ENCODE results near the gene COL8A1.
"Not testable (repeated sequence)": the region's sequence is repeated elsewhere in the genome, so short reads cannot be mapped to it uniquely, and the experiment has no call there.

Gene COL8A1

DNA sequence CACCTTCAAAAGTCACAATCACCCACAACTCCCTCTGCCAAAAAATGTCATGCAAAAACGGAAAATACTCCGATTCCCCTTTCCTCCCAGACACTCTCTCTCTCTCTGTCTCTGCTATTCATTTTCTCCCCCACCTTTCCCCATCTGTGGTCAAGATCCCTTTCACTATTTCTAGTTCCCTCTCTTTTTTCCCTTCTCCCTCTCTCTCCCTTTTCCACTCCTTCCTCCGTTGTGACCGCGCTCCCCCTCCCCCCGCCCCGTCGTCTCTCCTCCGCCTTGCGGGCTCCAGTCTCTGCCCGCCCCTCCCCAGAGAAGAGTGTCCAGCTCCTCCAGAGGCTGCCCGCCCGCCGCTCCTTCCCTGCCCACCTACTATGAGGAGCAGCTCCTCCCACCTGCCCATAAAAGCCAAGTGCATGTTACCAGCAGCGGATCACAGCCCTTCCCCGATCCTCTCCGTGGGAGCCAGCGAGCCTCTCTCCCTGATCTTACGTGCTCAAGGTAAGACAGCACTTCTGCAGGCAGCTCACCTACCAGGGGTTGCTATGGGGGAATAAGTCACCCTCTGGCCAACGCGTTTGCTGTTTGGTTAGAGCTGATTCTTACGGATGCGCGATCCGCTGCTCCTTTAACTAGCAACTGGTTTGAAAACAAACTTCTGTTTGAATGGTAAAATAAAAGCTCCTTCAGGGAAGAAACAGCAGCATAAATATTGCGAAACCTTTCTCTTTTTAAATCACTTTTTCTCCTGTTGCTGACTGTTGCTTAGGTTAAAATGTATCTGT lies at the start of gene COL8A1:
Gene COL8A1 (plus strand): TSS at position 428 of the 782 bp plus-strand sequence. CDS start 152,089 bp downstream, outside the sequence.
- no peaks in the 10 kb centered on the region for H3K36me3 ChIP-seq (ENCODE audit: control insufficient read depth, insufficient read depth, low read length)
- peak within 1 kb of the TSS; percentile 34 for H3K9ac ChIP-seq (ENCODE audit: low read length)
- H3K27me3 ChIP-seq (ENCODE audit: control insufficient read depth, insufficient read depth, low read length) = peaks cover 2% of the 10 kb centered on the region
- H3K27ac ChIP-seq (ENCODE audit: low read depth, low read length) = peak within 1 kb of the TSS; percentile 87
- peak within 1 kb of the TSS; percentile 81 for H3K4me3 ChIP-seq (ENCODE audit: low read length)
- peaks cover 3% of the 10 kb centered on the region for H3K4me1 ChIP-seq (ENCODE audit: control insufficient read depth, insufficient read depth, low read length)

- not testable (repeated sequence) for H3K27ac ChIP-seq (ENCODE audit: low read depth, low read length); H3K36me3 ChIP-seq (ENCODE audit: control insufficient read depth, insufficient read depth, low read length); H3K4me1 ChIP-seq (ENCODE audit: control insufficient read depth, insufficient read depth, low read length); H3K27me3 ChIP-seq (ENCODE audit: control insufficient read depth, insufficient read depth, low read length); H3K9ac ChIP-seq (ENCODE audit: low read length); H3K4me3 ChIP-seq (ENCODE audit: low read length)
Observed at GRCh38 chr3:99589168-99589567, 49.2 kb upstream of the COL8A1 start.

GRCh38 chr3:99599894-99600293 lies 38.5 kb upstream of the COL8A1 start:
- H3K9ac ChIP-seq (ENCODE audit: low read length) = no peak overlapping the region
- no peaks in the 10 kb centered on the region for H3K4me1 ChIP-seq (ENCODE audit: control insufficient read depth, insufficient read depth, low read length)
- no peaks in the 10 kb centered on the region for H3K36me3 ChIP-seq (ENCODE audit: control insufficient read depth, insufficient read depth, low read length)
- no peak overlapping the region for H3K4me3 ChIP-seq (ENCODE audit: low read length)
- no peaks in the 10 kb centered on the region for H3K27me3 ChIP-seq (ENCODE audit: control insufficient read depth, insufficient read depth, low read length)
- no peak overlapping the region for H3K27ac ChIP-seq (ENCODE audit: low read depth, low read length)

GRCh38 chr3:99601515-99601914 lies 36.9 kb upstream of the COL8A1 start:
- H3K4me3 ChIP-seq (ENCODE audit: low read length) = no peak overlapping the region

DNA sequence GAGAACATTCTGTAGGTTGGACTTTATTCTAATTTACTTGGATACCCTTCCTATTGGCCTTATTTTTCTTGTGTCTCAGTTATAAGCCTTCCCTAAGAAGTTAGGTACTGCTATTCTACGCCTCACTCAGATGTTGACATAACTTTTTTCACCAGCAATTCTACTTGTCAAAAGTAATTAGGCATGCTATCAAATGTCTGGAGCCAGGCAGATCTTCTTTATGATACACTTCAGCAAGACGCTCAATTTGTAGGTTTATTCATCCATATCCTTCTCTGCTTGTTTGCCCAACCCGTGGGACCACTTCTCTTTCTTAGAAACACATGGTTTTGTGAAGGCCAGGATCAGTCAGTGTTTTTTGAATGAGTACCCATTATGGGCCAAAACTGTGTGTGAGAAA lies 36.2 kb upstream of the COL8A1 start:
- Histone ChIP-seq H3K27me3 (ENCODE audit: control insufficient read depth, insufficient read depth, low read length) (no peaks in the 10 kb centered on the region), H3K27ac (ENCODE audit: low read depth, low read length) (no peak overlapping the region), H3K9ac (ENCODE audit: low read length) (no peak overlapping the region), H3K4me1 (ENCODE audit: control insufficient read depth, insufficient read depth, low read length) (no peaks in the 10 kb centered on the region), H3K36me3 (ENCODE audit: control insufficient read depth, insufficient read depth, low read length) (no peaks in the 10 kb centered on the region), H3K4me3 (ENCODE audit: low read length) (no peak overlapping the region)

More at GRCh38 chr3:99601515-99601914, 36.9 kb upstream of the COL8A1 start:
- Histone ChIP-seq H3K27ac (ENCODE audit: low read depth, low read length) (no peak overlapping the region), H3K36me3 (ENCODE audit: control insufficient read depth, insufficient read depth, low read length) (no peaks in the 10 kb centered on the region), H3K27me3 (ENCODE audit: control insufficient read depth, insufficient read depth, low read length) (no peaks in the 10 kb centered on the region), H3K4me1 (ENCODE audit: control insufficient read depth, insufficient read depth, low read length) (no peaks in the 10 kb centered on the region), H3K9ac (ENCODE audit: low read length) (no peak overlapping the region)

DNA sequence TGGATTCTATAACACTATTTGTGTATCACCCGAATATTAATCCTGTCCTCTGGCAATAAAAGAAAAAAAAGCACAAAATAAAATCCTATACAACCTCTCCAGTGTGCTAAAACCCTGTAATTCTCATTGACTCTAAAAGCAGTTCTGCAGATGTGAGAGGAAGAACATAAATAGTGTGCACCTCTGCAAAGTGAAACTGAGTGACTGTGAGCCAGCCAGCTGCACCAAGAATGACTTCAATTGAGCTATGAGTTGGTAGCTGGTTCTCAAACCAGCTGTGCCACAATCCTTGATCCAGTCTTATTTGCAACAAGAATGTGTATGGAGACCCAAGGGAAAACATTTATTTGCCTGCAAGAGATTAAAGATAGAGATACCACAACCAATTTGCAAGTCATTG lies 31.2 kb upstream of the COL8A1 start:
- Histone ChIP-seq H3K27ac (ENCODE audit: low read depth, low read length) (no peak overlapping the region), H3K27me3 (ENCODE audit: control insufficient read depth, insufficient read depth, low read length) (no peaks in the 10 kb centered on the region), H3K4me3 (ENCODE audit: low read length) (no peak overlapping the region), H3K9ac (ENCODE audit: low read length) (no peak overlapping the region), H3K36me3 (ENCODE audit: control insufficient read depth, insufficient read depth, low read length) (no peaks in the 10 kb centered on the region), H3K4me1 (ENCODE audit: control insufficient read depth, insufficient read depth, low read length) (no peaks in the 10 kb centered on the region)

GRCh38 chr3:99614768-99615167 lies 23.6 kb upstream of the COL8A1 start:
- Histone ChIP-seq H3K36me3 (ENCODE audit: control insufficient read depth, insufficient read depth, low read length) (no peaks in the 10 kb centered on the region), H3K27me3 (ENCODE audit: control insufficient read depth, insufficient read depth, low read length) (no peaks in the 10 kb centered on the region), H3K27ac (ENCODE audit: low read depth, low read length) (no peak overlapping the region), H3K4me1 (ENCODE audit: control insufficient read depth, insufficient read depth, low read length) (no peaks in the 10 kb centered on the region), H3K9ac (ENCODE audit: low read length) (no peak overlapping the region), H3K4me3 (ENCODE audit: low read length) (no peak overlapping the region)

DNA sequence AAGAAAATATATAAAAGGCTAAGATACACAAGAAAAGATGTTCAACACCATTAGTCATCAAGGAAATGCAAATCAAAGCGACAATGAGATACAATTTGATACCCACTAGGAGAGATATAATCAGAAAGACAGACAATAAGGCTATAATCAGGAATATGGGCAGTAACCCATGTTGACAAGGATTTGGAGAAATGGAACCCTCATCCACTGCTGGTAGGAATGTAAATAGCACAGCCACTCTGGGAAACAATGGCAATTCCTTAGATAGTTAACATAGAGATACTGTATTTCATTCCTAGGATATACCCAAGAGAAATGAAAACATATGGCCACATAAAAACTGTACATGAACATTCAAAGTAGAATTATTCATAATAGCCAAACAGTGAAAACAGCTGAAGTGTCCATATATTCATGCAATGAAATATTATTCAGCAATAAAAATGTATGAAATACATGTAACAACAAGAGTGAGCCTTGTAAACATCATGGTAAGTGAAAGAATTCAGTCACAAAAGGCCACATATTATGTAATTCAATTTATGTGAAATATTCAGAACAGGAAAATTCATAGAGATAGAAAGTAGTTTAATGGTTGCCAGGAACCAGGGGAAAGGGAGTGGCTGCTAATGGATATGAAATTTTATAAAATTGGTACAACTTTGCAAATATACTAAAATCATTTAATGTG lies 18.2 kb upstream of the COL8A1 start:
- Histone ChIP-seq H3K4me1 (ENCODE audit: control insufficient read depth, insufficient read depth, low read length) (no peaks in the 10 kb centered on the region), H3K4me3 (ENCODE audit: low read length) (no peak overlapping the region), H3K27ac (ENCODE audit: low read depth, low read length) (no peak overlapping the region), H3K27me3 (ENCODE audit: control insufficient read depth, insufficient read depth, low read length) (no peaks in the 10 kb centered on the region), H3K36me3 (ENCODE audit: control insufficient read depth, insufficient read depth, low read length) (no peaks in the 10 kb centered on the region), H3K9ac (ENCODE audit: low read length) (no peak overlapping the region)

DNA sequence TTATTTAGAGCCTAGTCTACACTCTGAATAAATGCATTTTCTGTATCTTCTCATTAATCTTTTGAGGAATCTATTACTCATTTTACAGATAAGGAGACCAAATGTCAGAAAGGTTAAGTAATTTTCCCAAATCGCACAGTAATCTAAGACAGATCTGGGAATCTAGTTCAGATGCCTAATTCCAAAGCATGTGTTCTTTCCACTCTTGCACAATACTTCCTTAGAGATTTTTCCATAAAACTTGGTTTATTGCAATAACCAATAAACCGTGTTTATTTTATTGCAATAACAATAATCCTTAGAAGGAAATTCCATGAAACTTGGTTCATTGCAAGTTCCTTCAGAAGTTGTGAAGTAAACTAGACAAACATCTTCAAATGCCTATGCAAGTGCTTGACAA lies 17.4 kb upstream of the COL8A1 start:
- H3K27ac ChIP-seq (ENCODE audit: low read depth, low read length) = no peak overlapping the region
- H3K36me3 ChIP-seq (ENCODE audit: control insufficient read depth, insufficient read depth, low read length) = no peaks in the 10 kb centered on the region
- no peak overlapping the region for H3K9ac ChIP-seq (ENCODE audit: low read length)
- no peaks in the 10 kb centered on the region for H3K27me3 ChIP-seq (ENCODE audit: control insufficient read depth, insufficient read depth, low read length)
- no peaks in the 10 kb centered on the region for H3K4me1 ChIP-seq (ENCODE audit: control insufficient read depth, insufficient read depth, low read length)
- H3K4me3 ChIP-seq (ENCODE audit: low read length) = no peak overlapping the region

- H3K9ac ChIP-seq (ENCODE audit: low read length) = no peak overlapping the region
- H3K4me3 ChIP-seq (ENCODE audit: low read length) = no peak overlapping the region
- no peaks in the 10 kb centered on the region for H3K27me3 ChIP-seq (ENCODE audit: control insufficient read depth, insufficient read depth, low read length)
- no peak overlapping the region for H3K27ac ChIP-seq (ENCODE audit: low read depth, low read length)
- H3K4me1 ChIP-seq (ENCODE audit: control insufficient read depth, insufficient read depth, low read length) = no peaks in the 10 kb centered on the region
- no peaks in the 10 kb centered on the region for H3K36me3 ChIP-seq (ENCODE audit: control insufficient read depth, insufficient read depth, low read length)
Observed at GRCh38 chr3:99624496-99625236, 13.7 kb upstream of the COL8A1 start.

GRCh38 chr3:99625237-99625622 lies 13.2 kb upstream of the COL8A1 start:
- H3K4me3 ChIP-seq (ENCODE audit: low read length) = no peak overlapping the region
- H3K27ac ChIP-seq (ENCODE audit: low read depth, low read length) = no peak overlapping the region
- H3K4me1 ChIP-seq (ENCODE audit: control insufficient read depth, insufficient read depth, low read length) = no peaks in the 10 kb centered on the region
- no peaks in the 10 kb centered on the region for H3K27me3 ChIP-seq (ENCODE audit: control insufficient read depth, insufficient read depth, low read length)
- H3K9ac ChIP-seq (ENCODE audit: low read length) = no peak overlapping the region
- no peaks in the 10 kb centered on the region for H3K36me3 ChIP-seq (ENCODE audit: control insufficient read depth, insufficient read depth, low read length)

DNA sequence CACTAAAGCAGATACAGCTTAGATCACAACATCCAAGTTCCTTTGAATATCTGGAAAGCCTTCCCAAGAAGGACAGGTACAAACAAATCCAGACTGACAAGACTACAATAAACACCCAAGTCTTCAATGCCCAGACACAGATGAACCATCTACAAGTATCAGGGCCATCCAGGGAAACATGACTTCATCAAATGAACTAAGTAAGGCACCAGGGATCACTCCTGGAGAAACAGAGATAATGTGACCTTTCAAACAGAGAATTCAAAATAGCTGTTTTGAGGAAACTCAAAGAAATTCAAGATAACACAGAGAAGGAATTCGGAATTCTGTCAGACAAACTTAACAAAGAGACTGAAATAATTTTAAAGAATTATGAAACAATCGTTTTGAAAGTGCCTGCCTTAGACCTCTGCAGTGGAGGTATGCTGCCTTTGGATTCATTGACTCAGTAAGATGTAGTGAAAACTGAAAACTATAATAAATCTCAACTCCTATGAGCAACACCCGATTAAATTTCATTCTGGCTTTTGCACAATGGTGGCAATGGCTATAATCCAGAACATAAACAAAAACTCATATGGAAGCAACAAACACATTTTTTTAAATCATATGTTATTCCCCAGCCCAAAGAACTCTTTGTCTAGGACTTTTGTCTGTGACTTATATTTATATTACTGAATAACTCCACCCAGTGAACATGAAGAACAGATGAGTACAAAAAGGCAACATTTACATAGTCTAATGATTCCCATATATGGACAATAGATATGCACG lies 12.6 kb upstream of the COL8A1 start:
- Histone ChIP-seq H3K4me3 (ENCODE audit: low read length) (no peak overlapping the region), H3K27ac (ENCODE audit: low read depth, low read length) (no peak overlapping the region), H3K36me3 (ENCODE audit: control insufficient read depth, insufficient read depth, low read length) (no peaks in the 10 kb centered on the region), H3K4me1 (ENCODE audit: control insufficient read depth, insufficient read depth, low read length) (no peaks in the 10 kb centered on the region), H3K9ac (ENCODE audit: low read length) (no peak overlapping the region), H3K27me3 (ENCODE audit: control insufficient read depth, insufficient read depth, low read length) (no peaks in the 10 kb centered on the region)

All from rectal smooth muscle tissue (tissue), 1 donor.